HCT116 (cell line): Measurements from ENCODE around the gene LAMB4. TPM values are rescaled to one million over a fixed set of nuclear protein-coding genes. Genes with fewer than 3 reads are reported as not detected.

Experiments used
- ATAC-seq: fragments of 200-7000 bp; cut with Tn5 transposase; 2 replicates; pipeline ENCODE4 v1.9.1; 2020; ENCODE audit warnings: mild to moderate bottlenecking, moderate library complexity
- BruUV-seq: library from RNA; stranded (reverse); fragments of 400-500 nt; replicated peaks from 2 replicates; lab custom pipeline; 2021; lab: Mats Ljungman, UMichigan
- CTCF ChIA-PET: fragments of 300-600 bp; sonication (Branson Sonifier 250); formaldehyde crosslinking; loops from one replicate; lab custom pipeline; 2021; ENCODE audit warnings: antibody characterized with exemption; lab: Charles Lee
- POLR2A ChIA-PET: fragments of 300-600, 350-600 bp; sonication (Branson Sonifier 250); formaldehyde crosslinking; loops from one replicate; lab custom pipeline; 2021; ENCODE audit warnings: antibody characterized with exemption; lab: Charles Lee
- RAD21 ChIA-PET, 2 experiments: fragments of 300-600 bp; sonication (Branson Sonifier 250); formaldehyde crosslinking; loops; one replicate each; lab custom pipeline; 2023; ENCODE audit warnings: low total read pairs in 2 of 2; ENCODE audit not compliant: uncharacterized antibody in 2 of 2, unreplicated experiment in 2 of 2, low non-redundant PET in 1 of 2; lab: Charles Lee
- DNase-seq: peaks from one replicate; pipeline ENCODE4 v3.0.0-alpha.2; 2010; ENCODE audit warnings: low read depth, low spot score
- H2AFZ ChIP-seq: fragments of 200-600 bp; shearing (Covaris generic), sonication (generic); 2 replicates; pipeline ENCODE4 v1.6.1; 2017; ENCODE audit warnings: low read depth, mixed run types, mixed read lengths, antibody characterized with exemption, low read length; ENCODE audit not compliant: poor library complexity, severe bottlenecking
- H3K27ac ChIP-seq: 2 replicates; pipeline ENCODE4 v1.5.1; 2012; ENCODE audit warnings: low read depth, low read length
- H3K27me3 ChIP-seq: fragments of 200-600 bp; sonication (generic); 2 replicates; pipeline ENCODE4 v1.6.1; 2016; ENCODE audit warnings: mixed run types, low read length, mixed read lengths; ENCODE audit not compliant: insufficient read depth
- H3K36me3 ChIP-seq, 2 experiments: fragments of 200-500 bp in 1 of 2; fragments of 200-600 bp in 1 of 2; sonication (Bioruptor generic) in 1 of 2; sonication (generic) in 1 of 2; 2 replicates each; pipeline versions ENCODE4 v1.5.1 to v1.6.1; 2014 to 2016; ENCODE audit warnings: low read length in 2 of 2, inconsistent platforms in 1 of 2, mixed read lengths in 1 of 2, mixed run types in 1 of 2; ENCODE audit not compliant: insufficient read depth in 2 of 2, control insufficient read depth in 1 of 2
- H3K4me1 ChIP-seq, 2 experiments: fragments of 200-600 bp in 1 of 2; sonication (generic) in 1 of 2; 2 replicates each; pipeline versions ENCODE4 v1.5.1 to v1.6.1; 2012 to 2017; ENCODE audit warnings: low read length in 2 of 2, inconsistent platforms in 1 of 2, mild to moderate bottlenecking in 1 of 2, mixed read lengths in 1 of 2, mixed run types in 1 of 2, moderate library complexity in 1 of 2; ENCODE audit not compliant: insufficient read depth in 2 of 2, control insufficient read depth in 1 of 2
- H3K4me2 ChIP-seq: fragments of 200-600 bp; sonication (generic); 2 replicates; pipeline ENCODE4 v1.6.1; 2017; ENCODE audit warnings: mixed run types, low read length, mixed read lengths
- H3K4me3 ChIP-seq, 2 experiments: fragments of 200-600 bp in 1 of 2; sonication (generic) in 1 of 2; replicated peaks in 1 of 2; 2 replicates each; pipeline ENCODE4 v1.5.1; 2011 to 2016; ENCODE audit warnings: low read length in 2 of 2, control low read depth in 1 of 2, low read depth in 1 of 2, mild to moderate bottlenecking in 1 of 2, mixed read lengths in 1 of 2, mixed run types in 1 of 2
- H3K79me2 ChIP-seq: fragments of 200-600 bp; sonication (generic); 2 replicates; pipeline ENCODE4 v1.6.1; 2017; ENCODE audit warnings: mild to moderate bottlenecking, mixed run types, low read length, moderate library complexity, mixed read lengths; ENCODE audit not compliant: insufficient read depth
- H3K9ac ChIP-seq: fragments of 200-600 bp; sonication (generic); 2 replicates; pipeline ENCODE4 v1.6.1; 2016; ENCODE audit warnings: low read length, mixed read lengths
- H3K9me2 ChIP-seq: fragments of 200-600 bp; sonication (generic), shearing (Covaris generic); 2 replicates; pipeline ENCODE4 v1.6.1; 2017; ENCODE audit warnings: mixed run types, mild to moderate bottlenecking, moderate library complexity; ENCODE audit not compliant: insufficient read depth
- H3K9me3 ChIP-seq, 2 experiments: fragments of 200-500 bp in 1 of 2; fragments of 200-600 bp in 1 of 2; sonication (Bioruptor generic) in 1 of 2; sonication (generic) in 1 of 2; 2 replicates each; pipeline ENCODE4 v1.6.1; 2014 to 2017; ENCODE audit warnings: low read length in 2 of 2, mixed read lengths in 2 of 2, inconsistent platforms in 1 of 2, low read depth in 1 of 2, mild to moderate bottlenecking in 1 of 2, mixed run types in 1 of 2, moderate library complexity in 1 of 2; ENCODE audit not compliant: control insufficient read depth in 1 of 2, insufficient read depth in 1 of 2
- H4K20me1 ChIP-seq: fragments of 200-600 bp; sonication (generic), shearing (Covaris generic); 2 replicates; pipeline ENCODE4 v1.6.1; 2017; ENCODE audit warnings: mixed run types, mild to moderate bottlenecking, moderate library complexity; ENCODE audit not compliant: insufficient read depth
- CBX3 ChIP-seq: IDR thresholded peaks from 2 replicates; pipeline ENCODE4 v1.6.1; 2012; ENCODE audit warnings: low read depth
- CEBPB ChIP-seq: IDR thresholded peaks from 2 replicates; pipeline ENCODE4 v1.6.1; 2012; ENCODE audit warnings: low read depth
- EGR1 ChIP-seq: IDR thresholded peaks from 2 replicates; pipeline ENCODE4 v1.6.1; 2012; ENCODE audit warnings: low read depth
- ELF1 ChIP-seq: IDR thresholded peaks from 2 replicates; pipeline ENCODE4 v1.6.1; 2012; ENCODE audit warnings: low read depth, borderline replicate concordance
- FOSL1 ChIP-seq: IDR thresholded peaks from 2 replicates; pipeline ENCODE4 v1.6.1; 2012; ENCODE audit warnings: low read depth
- JUND ChIP-seq: IDR thresholded peaks from 2 replicates; pipeline ENCODE4 v1.6.1; 2012
- MAX ChIP-seq: IDR thresholded peaks from 2 replicates; pipeline ENCODE4 v1.6.1; 2012
- POLR2A ChIP-seq: IDR thresholded peaks from 2 replicates; pipeline ENCODE4 v1.7.0; 2011; ENCODE audit warnings: borderline replicate concordance; ENCODE audit not compliant: insufficient read depth, insufficient read length; ENCODE audit errors: extremely low read depth
- ZFX ChIP-seq: fragments of 450-650 bp; IDR thresholded peaks from 2 replicates; pipeline ENCODE4 v1.6.1; 2017
- ZNF274 ChIP-seq: fragments of 200-500 bp; sonication (Bioruptor generic); IDR thresholded peaks from 2 replicates; pipeline ENCODE4 v1.6.1; 2014; ENCODE audit warnings: mild to moderate bottlenecking, low read depth, low read length, inconsistent platforms
- intact Hi-C: fragments of 100-400 bp; cut with micrococcal nuclease; formaldehyde crosslinking; loops from 2 replicates; pipeline ENCODE4 v1.10.0; 2022
- total RNA-seq: library from RNA; stranded (reverse); gene quantifications from one replicate; pipeline ENCODE4 v1.2.1, GENCODE V29; 2021; ENCODE audit not compliant: unreplicated experiment
- TF ChIP-seq, protein P1 (sequence below): IDR thresholded peaks from 2 replicates; pipeline ENCODE4 v1.6.1; 2012

Gene LAMB4
- total RNA-seq, 1 experiment from 2014 or later: not detected

GRCh38 chr7:108088729-108089128 lies 41.4 kb downstream of the LAMB4 start:
- intact Hi-C loops: no loop called here
- H3K9ac ChIP-seq: no peak overlapping the region
- H4K20me1 ChIP-seq: no peaks in the 10 kb centered on the region
- no peak for TF ChIP-seq ZFX
- no peak for TF ChIP-seq CBX3
- no peak for TF ChIP-seq CEBPB
- H3K4me1 ChIP-seq: no peaks in the 10 kb centered on the region
- ATAC-seq: no peak
- DNase-seq: no peak
- H3K36me3 ChIP-seq: no peaks in the 10 kb centered on the region
- no peaks in the 10 kb centered on the region for H3K79me2 ChIP-seq
- no peak overlapping the region for H3K4me2 ChIP-seq
- ChIA-PET CTCF (no interaction called here), RAD21 (no interaction called here), POLR2A (no interaction called here)
- no peaks in the 10 kb centered on the region for H3K9me3 ChIP-seq
- H3K27me3 ChIP-seq: no peaks in the 10 kb centered on the region
- no peaks in the 10 kb centered on the region for H3K9me2 ChIP-seq
- H3K4me3 ChIP-seq: no peak overlapping the region
- H3K27ac ChIP-seq: no peak overlapping the region
- H2AFZ ChIP-seq: no peak overlapping the region
- no TSS peak for BruUV-seq

GRCh38 chr7:108087778-108088177 lies 42.4 kb downstream of the LAMB4 start:
- H3K9me2 ChIP-seq: no peaks in the 10 kb centered on the region
- H3K4me1 ChIP-seq: no peaks in the 10 kb centered on the region
- H3K9me3 ChIP-seq: no peaks in the 10 kb centered on the region
- H3K9ac ChIP-seq: no peak overlapping the region
- no peak for DNase-seq
- H3K4me3 ChIP-seq: no peak overlapping the region
- H3K36me3 ChIP-seq: no peaks in the 10 kb centered on the region
- H3K79me2 ChIP-seq: no peaks in the 10 kb centered on the region
- RAD21 ChIA-PET: no interaction called here
- no peak for TF ChIP-seq JUND
- no peak for TF ChIP-seq EGR1
- TF ChIP-seq, protein P1, sequence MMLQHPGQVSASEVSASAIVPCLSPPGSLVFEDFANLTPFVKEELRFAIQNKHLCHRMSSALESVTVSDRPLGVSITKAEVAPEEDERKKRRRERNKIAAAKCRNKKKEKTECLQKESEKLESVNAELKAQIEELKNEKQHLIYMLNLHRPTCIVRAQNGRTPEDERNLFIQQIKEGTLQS: no peak
- no peak for TF ChIP-seq FOSL1
- no peak for TF ChIP-seq ELF1
- TF ChIP-seq POLR2A: no peak
- no peak for TF ChIP-seq ZNF274
- TF ChIP-seq MAX: no peak
- ATAC-seq: no peak
- BruUV-seq: no TSS peak
- H3K27me3 ChIP-seq: no peaks in the 10 kb centered on the region
- H3K27ac ChIP-seq: no peak overlapping the region
- CTCF ChIA-PET: no interaction called here
- POLR2A ChIA-PET: interaction anchor here (0.6 kb wide), 1 partner anchor 382 kb away, joined by 4 read pairs; no protein-coding TSS in a partner anchor
- H4K20me1 ChIP-seq: no peaks in the 10 kb centered on the region
- no peak overlapping the region for H3K4me2 ChIP-seq
- no peak overlapping the region for H2AFZ ChIP-seq
- intact Hi-C loops: no loop called here
